ENCODE measurements around the gene KRTAP4-2. TPM values are rescaled to one million over a fixed set of nuclear protein-coding genes. Genes with fewer than 3 reads are reported as not detected.

KRTAP4-2 gene
- total RNA-seq (2014; rRNA removed; shearing (Covaris generic)) = not detected in 2 replicates

GRCh38 chr17:41177727-41178271, at the start of gene KRTAP4-2:
TSS of gene KRTAP4-2 (minus strand) at chr17:41178221. CDS start at chr17:41178164, 57 bp downstream.

GRCh38 chr17:41226598-41227095, 48.6 kb upstream of the KRTAP4-2 start, which contains the start of gene KRTAP9-2:
TSS of gene KRTAP9-2 (plus strand) at chr17:41226648. CDS start at chr17:41226655, 7 bp downstream.

GRCh38 chr17:41189837-41190318, 11.9 kb upstream of the KRTAP4-2 start, which contains the start of gene KRTAP9-1:
TSS of gene KRTAP9-1 (plus strand) at chr17:41189887. CDS start at chr17:41189887, 0 bp downstream.

GRCh38 chr17:41184480-41184961, 6.5 kb upstream of the KRTAP4-2 start, which contains the start of gene KRTAP4-1:
TSS of gene KRTAP4-1 (minus strand) at chr17:41184911. CDS start at chr17:41184854, 57 bp downstream.

GRCh38 chr17:41168121-41168520, 9.9 kb downstream of the KRTAP4-2 start, which contains the start of gene KRTAP4-3:
TSS of gene KRTAP4-3 (minus strand) at chr17:41168221. CDS start at chr17:41168172, 49 bp downstream.

GRCh38 chr17:41160648-41161047, 17.4 kb downstream of the KRTAP4-2 start, which contains the start of gene KRTAP4-4:
TSS of gene KRTAP4-4 (minus strand) at chr17:41160748. CDS start at chr17:41160691, 57 bp downstream.

GRCh38 chr17:41149652-41149985, 28.4 kb downstream of the KRTAP4-2 start, which contains the start of gene KRTAP4-5:
TSS of gene KRTAP4-5 (minus strand) at chr17:41149825. CDS start at chr17:41149767, 58 bp downstream.

GRCh38 chr17:41140360-41141131, 37.5 kb downstream of the KRTAP4-2 start, which contains the start of gene KRTAP4-6:
TSS of gene KRTAP4-6 (minus strand) at chr17:41140544. CDS start at chr17:41140487, 57 bp downstream.

Small RNAs within 50 kb of the gene (small RNA-seq; reads per million reads assigned to genes)
- not detected for gene KRTAP4-17P

Other genes with a start within 250 kb of the KRTAP4-2 start
- gene KRT23, start 240.6 kb downstream of the KRTAP4-2 start, total RNA-seq (2014; rRNA removed; shearing (Covaris generic)) = 0.08 TPM in 1 of 2 replicates, not detected in the other
- gene KRT39, start 211.3 kb downstream of the KRTAP4-2 start, total RNA-seq (2014; rRNA removed; shearing (Covaris generic)) = not detected in 2 replicates
- not detected in 2 replicates for gene KRT40, start 193.9 kb downstream of the KRTAP4-2 start, total RNA-seq (2014; rRNA removed; shearing (Covaris generic))
- gene KRTAP3-3, start 184.1 kb downstream of the KRTAP4-2 start, total RNA-seq (2014; rRNA removed; shearing (Covaris generic)) = not detected in 2 replicates
- not detected in 2 replicates for gene KRTAP3-2, start 178.3 kb downstream of the KRTAP4-2 start, total RNA-seq (2014; rRNA removed; shearing (Covaris generic))
- gene KRTAP3-1, start 169.1 kb downstream of the KRTAP4-2 start, total RNA-seq (2014; rRNA removed; shearing (Covaris generic)) = not detected in 2 replicates
- gene KRTAP1-5, start 151.0 kb downstream of the KRTAP4-2 start, total RNA-seq (2014; rRNA removed; shearing (Covaris generic)) = not detected in 2 replicates
- gene KRTAP1-4, start 148.0 kb downstream of the KRTAP4-2 start, total RNA-seq (2014; rRNA removed; shearing (Covaris generic)) = not detected in 2 replicates
- gene KRTAP1-3, start 143.3 kb downstream of the KRTAP4-2 start, total RNA-seq (2014; rRNA removed; shearing (Covaris generic)) = not detected in 2 replicates
- gene KRTAP1-1, start 136.8 kb downstream of the KRTAP4-2 start, total RNA-seq (2014; rRNA removed; shearing (Covaris generic)) = not detected in 2 replicates
- gene KRTAP2-1, start 130.9 kb downstream of the KRTAP4-2 start, total RNA-seq (2014; rRNA removed; shearing (Covaris generic)) = not detected in 2 replicates
- not detected in 2 replicates for gene KRTAP2-2, start 123.0 kb downstream of the KRTAP4-2 start, total RNA-seq (2014; rRNA removed; shearing (Covaris generic))
- gene KRTAP2-3, start 118.1 kb downstream of the KRTAP4-2 start, total RNA-seq (2014; rRNA removed; shearing (Covaris generic)) = 0.29 TPM in 1 of 2 replicates, not detected in the other
- gene KRTAP2-4, start 112.3 kb downstream of the KRTAP4-2 start, total RNA-seq (2014; rRNA removed; shearing (Covaris generic)) = not detected in 2 replicates
- gene KRTAP4-7, start 94.1 kb downstream of the KRTAP4-2 start, total RNA-seq (2014; rRNA removed; shearing (Covaris generic)) = not detected in 2 replicates
- not detected in 2 replicates for gene KRTAP4-8, start 80.1 kb downstream of the KRTAP4-2 start, total RNA-seq (2014; rRNA removed; shearing (Covaris generic))
- gene KRTAP4-16, start 76.0 kb downstream of the KRTAP4-2 start, total RNA-seq (2014; rRNA removed; shearing (Covaris generic)) = not detected in 2 replicates
- not detected in 2 replicates for gene KRTAP4-9, start 72.8 kb downstream of the KRTAP4-2 start, total RNA-seq (2014; rRNA removed; shearing (Covaris generic))
- not detected in 2 replicates for gene KRTAP4-11, start 59.8 kb downstream of the KRTAP4-2 start, total RNA-seq (2014; rRNA removed; shearing (Covaris generic))
- gene KRTAP4-12, start 54.0 kb downstream of the KRTAP4-2 start, total RNA-seq (2014; rRNA removed; shearing (Covaris generic)) = not detected in 2 replicates
- gene KRTAP4-6, start 37.7 kb downstream of the KRTAP4-2 start, total RNA-seq (2014; rRNA removed; shearing (Covaris generic)) = not detected in 2 replicates
- not detected in 2 replicates for gene KRTAP4-5, start 28.4 kb downstream of the KRTAP4-2 start, total RNA-seq (2014; rRNA removed; shearing (Covaris generic))
- gene KRTAP4-4, start 17.5 kb downstream of the KRTAP4-2 start, total RNA-seq (2014; rRNA removed; shearing (Covaris generic)) = not detected in 2 replicates
- not detected in 2 replicates for gene KRTAP4-3, start 10.0 kb downstream of the KRTAP4-2 start, total RNA-seq (2014; rRNA removed; shearing (Covaris generic))
- gene KRTAP4-1, start 6.7 kb upstream of the KRTAP4-2 start, total RNA-seq (2014; rRNA removed; shearing (Covaris generic)) = not detected in 2 replicates
- not detected in 2 replicates for gene KRTAP9-1, start 11.7 kb upstream of the KRTAP4-2 start, total RNA-seq (2014; rRNA removed; shearing (Covaris generic))
- not detected in 2 replicates for gene KRTAP9-2, start 48.4 kb upstream of the KRTAP4-2 start, total RNA-seq (2014; rRNA removed; shearing (Covaris generic))
- not detected in 2 replicates for gene KRTAP9-3, start 54.2 kb upstream of the KRTAP4-2 start, total RNA-seq (2014; rRNA removed; shearing (Covaris generic))
- gene KRTAP9-8, start 59.8 kb upstream of the KRTAP4-2 start, total RNA-seq (2014; rRNA removed; shearing (Covaris generic)) = not detected in 2 replicates
- not detected in 2 replicates for gene KRTAP9-4, start 71.5 kb upstream of the KRTAP4-2 start, total RNA-seq (2014; rRNA removed; shearing (Covaris generic))
- gene KRTAP9-9, start 77.2 kb upstream of the KRTAP4-2 start, total RNA-seq (2014; rRNA removed; shearing (Covaris generic)) = not detected in 2 replicates
- not detected in 2 replicates for gene KRTAP9-6, start 87.2 kb upstream of the KRTAP4-2 start, total RNA-seq (2014; rRNA removed; shearing (Covaris generic))
- not detected in 2 replicates for gene KRTAP9-7, start 97.5 kb upstream of the KRTAP4-2 start, total RNA-seq (2014; rRNA removed; shearing (Covaris generic))
- gene KRTAP29-1, start 124.6 kb upstream of the KRTAP4-2 start, total RNA-seq (2014; rRNA removed; shearing (Covaris generic)) = not detected in 2 replicates
- gene KRTAP16-1, start 131.1 kb upstream of the KRTAP4-2 start, total RNA-seq (2014; rRNA removed; shearing (Covaris generic)) = not detected in 2 replicates
- gene KRTAP17-1, start 137.5 kb upstream of the KRTAP4-2 start, total RNA-seq (2014; rRNA removed; shearing (Covaris generic)) = not detected in 2 replicates
- not detected in 2 replicates for gene KRT33A, start 172.6 kb upstream of the KRTAP4-2 start, total RNA-seq (2014; rRNA removed; shearing (Covaris generic))
- 0.29 TPM in 1 of 2 replicates, not detected in the other for gene KRT33B, start 191.6 kb upstream of the KRTAP4-2 start, total RNA-seq (2014; rRNA removed; shearing (Covaris generic))
- gene KRT34, start 204.1 kb upstream of the KRTAP4-2 start, total RNA-seq (2014; rRNA removed; shearing (Covaris generic)) = 0.23 and 0.77 TPM in 2 replicates
- not detected in 2 replicates for gene KRT31, start 219.4 kb upstream of the KRTAP4-2 start, total RNA-seq (2014; rRNA removed; shearing (Covaris generic))
- gene KRT37, start 246.4 kb upstream of the KRTAP4-2 start, total RNA-seq (2014; rRNA removed; shearing (Covaris generic)) = not detected in 2 replicates

All from A375 (cell line).